Measurements from ENCODE around the gene ANKFN1. TPM values are rescaled to one million over a fixed set of nuclear protein-coding genes. Genes with fewer than 3 reads are reported as not detected.

ANKFN1 gene
- total and polyA plus RNA-seq, 11 donors, result not detected

DNA sequence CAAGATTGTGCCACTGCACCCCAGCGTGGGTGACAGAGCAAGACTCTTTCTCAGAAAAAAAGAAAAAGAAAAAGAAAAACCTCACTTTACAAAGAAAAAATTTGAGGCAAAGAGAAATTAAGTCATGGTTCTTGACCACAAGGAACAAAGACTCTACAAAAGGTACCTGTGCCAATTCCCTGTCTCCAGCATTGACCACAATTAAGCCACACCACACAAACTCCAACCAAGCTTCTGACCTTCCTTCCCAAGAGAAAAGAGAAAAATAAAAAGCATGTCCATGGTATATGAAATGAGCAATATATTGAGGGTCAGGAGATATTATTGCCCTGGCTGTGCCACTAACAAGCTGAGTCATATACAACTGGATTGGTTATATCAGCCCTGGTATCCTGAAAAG, 293.9 kb downstream of the ANKFN1 start:
- ATAC-seq (no peak), DNase-seq (no peak)
- H3K4me1 ChIP-seq, result no peaks in the 10 kb centered on the region
- peaks cover 0 to 5% (median 0%) of the 10 kb centered on the region in 9 donors for H3K27me3 ChIP-seq
- H3K4me3 ChIP-seq, result no peak overlapping the region
- H3K36me3 ChIP-seq, result no peaks in the 10 kb centered on the region
- WGBS, 4 donors, result 91 to 97% (median 95%) methylated on average over 1 of the region's 1 CpG
- H3K27ac ChIP-seq, result no peak overlapping the region
- no peaks in the 10 kb centered on the region for H3K9me3 ChIP-seq
- intact Hi-C loops (cut with DNase I), result no loop called here
- TF ChIP-seq CTCF (IDR thresholded peaks at IDR 0.05), result no peak
- TF ChIP-seq POLR2A (IDR thresholded peaks at IDR 0.05), result no peak

GRCh38 chr17:56448371-56448770, 295.1 kb downstream of the ANKFN1 start:
- H3K27ac ChIP-seq, result no peak overlapping the region
- DNase-seq (no peak), ATAC-seq (no peak)
- no peaks in the 10 kb centered on the region for H3K4me1 ChIP-seq
- WGBS, 4 donors, result 65 to 81% (median 73%) methylated on average over 2 of the region's 2 CpGs
- no peaks in the 10 kb centered on the region for H3K9me3 ChIP-seq
- peaks cover 0 to 10% (median 0%) of the 10 kb centered on the region in 9 donors for H3K27me3 ChIP-seq
- no peak for TF ChIP-seq CTCF (IDR thresholded peaks at IDR 0.05)
- TF ChIP-seq POLR2A (IDR thresholded peaks at IDR 0.05), result no peak
- H3K4me3 ChIP-seq, result no peak overlapping the region
- no peaks in the 10 kb centered on the region for H3K36me3 ChIP-seq
- intact Hi-C loops (cut with DNase I), result no loop called here

DNA sequence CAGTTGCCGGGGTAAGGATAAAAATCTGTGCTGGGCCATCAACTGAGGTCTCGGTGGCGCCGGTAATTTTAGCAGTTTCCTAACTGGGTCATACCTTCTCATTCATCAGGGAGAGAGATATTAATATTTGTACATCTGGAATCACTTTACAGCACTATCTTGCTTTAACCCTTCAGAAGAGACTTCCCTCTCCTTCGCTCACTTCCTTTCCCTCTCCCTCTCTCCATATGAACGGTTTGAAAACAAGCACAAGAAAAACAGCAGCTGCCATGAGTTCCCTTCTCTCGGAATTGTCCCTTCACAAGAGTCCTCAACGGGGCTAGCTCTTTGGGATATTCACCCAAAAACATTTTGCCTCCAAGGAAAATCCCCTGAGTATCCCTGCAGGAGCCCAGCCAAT, 295.9 kb downstream of the ANKFN1 start:
- WGBS, 4 donors, result 57 to 68% (median 59%) methylated on average over 8 of the region's 8 CpGs
- H3K4me3 ChIP-seq, result no peak overlapping the region
- TF ChIP-seq POLR2A (IDR thresholded peaks at IDR 0.05) (no peak), CTCF (IDR thresholded peaks at IDR 0.05) (no peak)
- intact Hi-C loops (cut with DNase I), result no loop called here
- no peak overlapping the region for H3K27ac ChIP-seq
- H3K27me3 ChIP-seq, result peaks cover 0 to 13% (median 0%) of the 10 kb centered on the region in 9 donors
- H3K36me3 ChIP-seq, result no peaks in the 10 kb centered on the region
- H3K9me3 ChIP-seq, result peaks cover 0 to 3% (median 0%) of the 10 kb centered on the region in 12 donors
- ATAC-seq (no peak), DNase-seq (no peak)
- H3K4me1 ChIP-seq, result no peaks in the 10 kb centered on the region

- peaks cover 0 to 3% (median 0%) of the 10 kb centered on the region in 12 donors for H3K9me3 ChIP-seq
- no peaks in the 10 kb centered on the region for H3K36me3 ChIP-seq
- H3K27me3 ChIP-seq, result peaks cover 0 to 21% (median 0%) of the 10 kb centered on the region in 9 donors
- H3K27ac ChIP-seq, result no peak overlapping the region
- DNase-seq (no peak), ATAC-seq (no peak)
- WGBS, 4 donors, result 83 to 91% (median 88%) methylated on average over 1 of the region's 1 CpG
- intact Hi-C loops (cut with DNase I), result no loop called here
- H3K4me3 ChIP-seq, result no peak overlapping the region
- no peaks in the 10 kb centered on the region for H3K4me1 ChIP-seq
- TF ChIP-seq POLR2A (IDR thresholded peaks at IDR 0.05), result no peak
- TF ChIP-seq CTCF (IDR thresholded peaks at IDR 0.05), result no peak
Observed at GRCh38 chr17:56451629-56452028, 298.4 kb downstream of the ANKFN1 start.
